Measurements from ENCODE around the gene ADM. TPM values are rescaled to one million over a fixed set of nuclear protein-coding genes. Genes with fewer than 3 reads are reported as not detected.

The ADM gene
- total RNA-seq, 2 experiments from 2014 or later = 0.54 to 3.7 TPM

Other genes starting within 250 kb of the ADM start
- 1 to 10 TPM; 4.6 to 8.3 TPM for gene SBF2, start 10.9 kb upstream of the ADM start, total RNA-seq
- 10 to 100 TPM in 1 of 2 experiments, 1 to 10 TPM in 1; 8.8 to 13.4 TPM for gene AMPD3, start 150.2 kb downstream of the ADM start, total RNA-seq
- gene RNF141, start 236.1 kb downstream of the ADM start, total RNA-seq = 10 to 100 TPM in 1 of 2 experiments, 1 to 10 TPM in 1; 9.4 to 10.1 TPM

Measured in activated CD8-positive, alpha-beta memory T cell treated with anti-CD3 and anti-CD28 coated beads, Interleukin-2, amount 10 ng/mL, durations not matched to agents 7 days and 5 days (primary cell).